DND-41 (cell line): Measurements from ENCODE around the gene KLK1.

ENCODE experiments used
- ATAC-seq: fragments of 200-7000 bp; cut with Tn5 transposase; 3 replicates; pipeline ENCODE4 v1.9.1; 2021; ENCODE audit warnings: low read depth; ENCODE audit not compliant: insufficient read depth
- DNase-seq: peaks from one replicate; pipeline ENCODE4 v3.0.0-alpha.2; 2020
- H2AFZ ChIP-seq: 2 replicates; pipeline ENCODE4 v1.6.0; 2012; ENCODE audit warnings: low read depth, low read length
- H3K27ac ChIP-seq: 2 replicates; pipeline ENCODE4 v1.5.1; 2012; ENCODE audit warnings: low read length, inconsistent platforms
- H3K27me3 ChIP-seq: fragments of 200-600 bp; sonication (generic); 2 replicates; pipeline ENCODE4 v1.6.0; 2012; ENCODE audit warnings: low read length, mild to moderate bottlenecking, inconsistent platforms; ENCODE audit not compliant: insufficient read depth, poor library complexity
- H3K36me3 ChIP-seq: 2 replicates; pipeline ENCODE4 v1.5.1; 2012; ENCODE audit warnings: low read length, inconsistent platforms; ENCODE audit not compliant: insufficient read depth
- H3K4me1 ChIP-seq: 2 replicates; pipeline ENCODE4 v1.5.1; 2012; ENCODE audit warnings: mild to moderate bottlenecking, low read length; ENCODE audit not compliant: insufficient read depth
- H3K4me2 ChIP-seq: 2 replicates; pipeline ENCODE4 v1.6.0; 2012; ENCODE audit warnings: mild to moderate bottlenecking, moderate library complexity, low read length, inconsistent platforms; ENCODE audit not compliant: insufficient read depth
- H3K4me3 ChIP-seq, 2 experiments: fragments of 200-600 bp in 1 of 2; shearing (Covaris generic) in 1 of 2; 2 replicates each; pipeline ENCODE4 v1.5.1; 2012 to 2016; ENCODE audit warnings: inconsistent platforms in 2 of 2, low read length in 2 of 2, mild to moderate bottlenecking in 2 of 2, low read depth in 1 of 2, moderate library complexity in 1 of 2
- H3K79me2 ChIP-seq: 2 replicates; pipeline ENCODE4 v1.6.0; 2012; ENCODE audit warnings: low read length, inconsistent platforms; ENCODE audit not compliant: insufficient read depth
- H3K9ac ChIP-seq: 2 replicates; pipeline ENCODE4 v1.6.0; 2012; ENCODE audit warnings: low read depth, mild to moderate bottlenecking, inconsistent platforms, low read length, moderate library complexity
- H3K9me3 ChIP-seq: 2 replicates; pipeline ENCODE4 v1.5.1; 2012; ENCODE audit warnings: low read length, moderate library complexity, mild to moderate bottlenecking, inconsistent platforms; ENCODE audit not compliant: insufficient read depth, severe bottlenecking
- H4K20me1 ChIP-seq: 2 replicates; pipeline ENCODE4 v1.6.0; 2012; ENCODE audit warnings: low read length; ENCODE audit not compliant: insufficient read depth
- CTCF ChIP-seq: IDR thresholded peaks from 2 replicates; pipeline ENCODE4 v1.5.1; 2012; ENCODE audit warnings: borderline replicate concordance, low read length, moderate library complexity, mild to moderate bottlenecking; ENCODE audit not compliant: poor library complexity, severe bottlenecking; ENCODE audit errors: extremely low read depth
- EZH2 ChIP-seq: IDR thresholded peaks from 3 replicates; pipeline ENCODE4 v1.6.1; 2012; ENCODE audit warnings: borderline replicate concordance, low read depth, mild to moderate bottlenecking, moderate library complexity, low read length, inconsistent platforms; ENCODE audit not compliant: severe bottlenecking

The KLK1 gene

GRCh38 chr19:50804420-50805272 is 18.9 kb downstream of the KLK1 start:
- Histone ChIP-seq H4K20me1 (peaks cover 40% of the 10 kb centered on the region), H3K27ac (peak overlapping the region; percentile 99), H3K27me3 (no peaks in the 10 kb centered on the region), H3K4me1 (peaks cover 38% of the 10 kb centered on the region), H3K9me3 (no peaks in the 10 kb centered on the region), H3K4me3 (peak overlapping the region; percentile 80 to 98), H3K9ac (peak overlapping the region; percentile 98), H3K36me3 (peaks cover 38% of the 10 kb centered on the region), H2AFZ (peak overlapping the region; percentile 91), H3K4me2 (peak overlapping the region; percentile 70), H3K79me2 (peaks cover 50% of the 10 kb centered on the region)
- peak; percentile 99 for DNase-seq
- TF ChIP-seq EZH2 (no peak), CTCF (no peak)
- ATAC-seq: peak; percentile 91

GRCh38 chr19:50803633-50804419 is 19.8 kb downstream of the KLK1 start:
- no peak for DNase-seq
- H4K20me1 ChIP-seq: peaks cover 48% of the 10 kb centered on the region

GRCh38 chr19:50801107-50801506 is 22.5 kb downstream of the KLK1 start:
- H3K79me2 ChIP-seq: peaks cover 74% of the 10 kb centered on the region
- H3K4me1 ChIP-seq: peaks cover 39% of the 10 kb centered on the region
- peaks cover 74% of the 10 kb centered on the region for H3K36me3 ChIP-seq
- H3K27me3 ChIP-seq: no peaks in the 10 kb centered on the region
- H2AFZ ChIP-seq: no peak overlapping the region
- no peaks in the 10 kb centered on the region for H3K9me3 ChIP-seq
- no peak for DNase-seq
- H4K20me1 ChIP-seq: peaks cover 75% of the 10 kb centered on the region
- peak overlapping the region; percentile 35 for H3K4me2 ChIP-seq
- no peak for TF ChIP-seq CTCF
- TF ChIP-seq EZH2: no peak
- no peak overlapping the region for H3K27ac ChIP-seq
- 0 out of 4 replicates have a peak overlapping the region, but pooled peaks of 1 of the 2 experiments have one; percentile 17 for H3K4me3 ChIP-seq
- ATAC-seq: no peak
- H3K9ac ChIP-seq: no peak overlapping the region

More at GRCh38 chr19:50803633-50804419, 19.8 kb downstream of the KLK1 start:
- Histone ChIP-seq H3K9ac (peak overlapping the region; percentile 98), H3K4me2 (peak overlapping the region; percentile 80), H3K79me2 (peaks cover 58% of the 10 kb centered on the region), H3K4me3 (peak overlapping the region; percentile 80 to 98), H3K9me3 (no peaks in the 10 kb centered on the region), H3K36me3 (peaks cover 46% of the 10 kb centered on the region), H2AFZ (peak overlapping the region; percentile 91), H3K27me3 (no peaks in the 10 kb centered on the region), H3K27ac (peak overlapping the region; percentile 99), H3K4me1 (peaks cover 39% of the 10 kb centered on the region)
- peak; percentile 48 for ATAC-seq
- TF ChIP-seq EZH2: no peak
- no peak for TF ChIP-seq CTCF
